Measurements from ENCODE around the gene YTHDF1. TPM values are rescaled to one million over a fixed set of nuclear protein-coding genes. Genes with fewer than 3 reads are reported as not detected.
"Not testable (repeated sequence)": the region's sequence is repeated elsewhere in the genome, so short reads cannot be mapped to it uniquely, and the experiment has no call there.

The YTHDF1 gene
- total and polyA plus RNA-seq, 2 donors from 2014 or later, result 21.9 to 43.1 TPM

DNA sequence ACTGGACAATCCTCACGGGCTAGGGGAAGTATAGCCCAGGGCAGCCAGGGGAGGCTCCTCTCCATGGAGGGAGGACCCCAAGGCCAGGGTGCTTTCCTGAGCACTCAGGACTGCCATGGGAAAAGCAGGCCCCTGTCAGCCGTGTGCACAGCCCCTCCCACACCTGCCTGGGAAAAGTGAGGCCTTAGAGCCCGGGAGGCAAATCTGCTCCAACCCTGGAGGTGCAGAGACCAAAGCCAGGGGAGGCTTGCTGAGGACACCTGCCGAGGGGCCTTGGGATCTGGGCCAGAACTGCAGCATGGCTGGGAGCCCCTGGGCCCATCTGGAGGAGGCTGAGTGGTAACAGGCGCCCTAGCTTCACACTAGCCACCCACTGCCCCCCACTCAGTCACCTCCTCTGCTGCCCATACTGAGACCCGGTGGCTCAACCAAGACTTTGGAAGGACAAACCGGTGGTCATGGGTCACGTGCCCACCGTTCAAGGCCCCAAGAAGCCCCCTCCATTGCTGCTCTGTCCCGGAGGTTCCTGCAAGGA, 55.2 kb downstream of the YTHDF1 start:
- intact Hi-C loops (cut with DNase I), result no loop called here
- no peak overlapping the region for H3K4me3 ChIP-seq (ENCODE audit: low read length in 3 of 3)
- H3K36me3 ChIP-seq (ENCODE audit: control insufficient read depth in 2 of 3, insufficient read depth in 3 of 3, low read length in 3 of 3), result no peaks in the 10 kb centered on the region
- no peaks in the 10 kb centered on the region for H3K4me1 ChIP-seq (ENCODE audit: control insufficient read depth in 2 of 3, insufficient read depth in 2 of 3, low read depth in 1 of 3, low read length in 3 of 3)
- H3K9ac ChIP-seq (ENCODE audit: low read length in 3 of 3), result no peak overlapping the region
- H3K9me3 ChIP-seq (ENCODE audit: control insufficient read depth in 2 of 3, insufficient read depth in 1 of 3, low read length in 3 of 3), result no peaks in the 10 kb centered on the region
- TF ChIP-seq, protein P1, sequence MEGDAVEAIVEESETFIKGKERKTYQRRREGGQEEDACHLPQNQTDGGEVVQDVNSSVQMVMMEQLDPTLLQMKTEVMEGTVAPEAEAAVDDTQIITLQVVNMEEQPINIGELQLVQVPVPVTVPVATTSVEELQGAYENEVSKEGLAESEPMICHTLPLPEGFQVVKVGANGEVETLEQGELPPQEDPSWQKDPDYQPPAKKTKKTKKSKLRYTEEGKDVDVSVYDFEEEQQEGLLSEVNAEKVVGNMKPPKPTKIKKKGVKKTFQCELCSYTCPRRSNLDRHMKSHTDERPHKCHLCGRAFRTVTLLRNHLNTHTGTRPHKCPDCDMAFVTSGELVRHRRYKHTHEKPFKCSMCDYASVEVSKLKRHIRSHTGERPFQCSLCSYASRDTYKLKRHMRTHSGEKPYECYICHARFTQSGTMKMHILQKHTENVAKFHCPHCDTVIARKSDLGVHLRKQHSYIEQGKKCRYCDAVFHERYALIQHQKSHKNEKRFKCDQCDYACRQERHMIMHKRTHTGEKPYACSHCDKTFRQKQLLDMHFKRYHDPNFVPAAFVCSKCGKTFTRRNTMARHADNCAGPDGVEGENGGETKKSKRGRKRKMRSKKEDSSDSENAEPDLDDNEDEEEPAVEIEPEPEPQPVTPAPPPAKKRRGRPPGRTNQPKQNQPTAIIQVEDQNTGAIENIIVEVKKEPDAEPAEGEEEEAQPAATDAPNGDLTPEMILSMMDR (IDR thresholded peaks at IDR 0.05; ENCODE audit: borderline replicate concordance, extremely low read depth, insufficient read depth), result no peak
- DNase-seq (peak in 2 of 5 donors; percentile 9 to 49), FAIRE-seq (no peak)
- no peak overlapping the region for H3K27ac ChIP-seq (ENCODE audit: low read depth in 2 of 2, low read length in 2 of 2)
- no peaks in the 10 kb centered on the region for H3K27me3 ChIP-seq (ENCODE audit: control insufficient read depth, insufficient read depth, low read length)

DNA sequence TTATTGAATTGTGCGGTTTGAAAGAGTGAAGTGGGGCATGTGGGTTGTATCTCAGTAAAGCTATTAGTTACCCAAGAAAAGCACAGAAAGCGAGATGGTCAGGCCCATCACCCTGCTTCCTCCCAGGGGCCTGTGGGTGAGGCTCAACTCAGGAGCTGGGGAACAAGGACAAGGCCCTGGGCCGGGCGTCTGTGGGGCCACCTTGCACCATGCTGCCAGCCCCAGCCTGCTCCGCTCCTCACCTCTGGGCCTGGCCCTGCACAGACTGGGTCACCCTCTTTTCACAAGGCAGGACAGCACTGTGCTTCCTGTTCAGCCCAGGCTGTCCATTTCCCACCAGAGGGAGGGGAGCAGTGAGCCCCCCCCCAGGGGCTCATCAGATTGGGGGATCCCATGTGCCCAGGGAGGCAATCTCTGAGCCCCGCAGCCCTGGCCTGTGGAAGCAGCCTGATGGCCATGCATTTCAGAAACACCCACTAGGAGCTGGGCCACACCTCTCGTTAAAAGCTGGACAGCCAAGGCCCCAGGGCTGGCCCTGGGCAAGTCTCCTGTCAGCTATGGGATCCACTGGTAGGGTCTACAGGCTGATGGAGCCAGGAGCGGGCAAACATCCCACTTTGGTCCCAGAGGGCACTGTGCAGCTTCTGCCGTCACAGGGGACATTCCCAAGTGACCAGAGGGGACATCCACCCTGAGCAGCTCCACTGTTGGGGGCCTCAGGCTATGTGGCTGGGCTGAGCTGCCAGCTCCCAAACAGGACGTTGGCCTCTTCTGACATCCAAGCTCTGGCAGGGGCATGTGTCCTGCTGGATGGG, 55.9 kb downstream of the YTHDF1 start:
- intact Hi-C loops (cut with DNase I), result no loop called here

DNA sequence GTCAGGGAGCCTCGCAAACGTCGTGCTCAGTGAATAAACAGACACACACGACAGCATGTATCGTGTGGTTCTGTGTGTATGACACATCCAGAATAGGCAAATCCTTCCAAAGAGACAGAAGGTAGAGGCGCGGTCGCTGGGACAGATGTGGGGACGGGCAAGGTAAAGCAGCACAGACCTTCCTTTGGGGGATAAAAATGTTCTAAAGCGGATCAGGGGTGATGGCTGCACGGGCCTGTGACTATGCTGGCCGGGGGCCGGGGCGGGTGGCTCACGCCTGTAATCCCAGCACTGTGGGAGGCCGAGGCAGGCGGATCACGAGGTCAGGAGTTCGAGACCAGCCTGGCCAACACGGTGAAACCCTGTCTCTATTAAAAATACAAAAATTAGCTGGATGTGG, 56.7 kb downstream of the YTHDF1 start:
- H3K27me3 ChIP-seq (ENCODE audit: control insufficient read depth, insufficient read depth, low read length); FAIRE-seq; intact Hi-C loops (cut with DNase I): not testable (repeated sequence)

More for the DNA sequence above, 55.9 kb downstream of the YTHDF1 start:
- Histone ChIP-seq H3K9ac (ENCODE audit: low read length in 3 of 3) (no peak overlapping the region), H3K9me3 (ENCODE audit: control insufficient read depth in 2 of 3, insufficient read depth in 1 of 3, low read length in 3 of 3) (no peaks in the 10 kb centered on the region), H3K27ac (ENCODE audit: low read depth in 2 of 2, low read length in 2 of 2) (no peak overlapping the region), H3K36me3 (ENCODE audit: control insufficient read depth in 2 of 3, insufficient read depth in 3 of 3, low read length in 3 of 3) (no peaks in the 10 kb centered on the region), H3K4me3 (ENCODE audit: low read length in 3 of 3) (no peak overlapping the region), H3K27me3 (ENCODE audit: control insufficient read depth, insufficient read depth, low read length) (no peaks in the 10 kb centered on the region), H3K4me1 (ENCODE audit: control insufficient read depth in 2 of 3, insufficient read depth in 2 of 3, low read depth in 1 of 3, low read length in 3 of 3) (no peaks in the 10 kb centered on the region)
- peak in 2 of 5 donors; percentile 10 to 43 for DNase-seq
- TF ChIP-seq, protein P1 (IDR thresholded peaks at IDR 0.05; ENCODE audit: borderline replicate concordance, extremely low read depth, insufficient read depth), result no peak
- no peak for FAIRE-seq

GRCh38 chr20:63158845-63159244, 57.1 kb downstream of the YTHDF1 start:
- TF ChIP-seq, protein P1 (IDR thresholded peaks at IDR 0.05; ENCODE audit: borderline replicate concordance, extremely low read depth, insufficient read depth), result no peak
- Histone ChIP-seq H3K27me3 (ENCODE audit: control insufficient read depth, insufficient read depth, low read length) (no peaks in the 10 kb centered on the region), H3K9ac (ENCODE audit: low read length in 3 of 3) (no peak overlapping the region), H3K4me3 (ENCODE audit: low read length in 3 of 3) (no peak overlapping the region), H3K36me3 (ENCODE audit: control insufficient read depth in 2 of 3, insufficient read depth in 3 of 3, low read length in 3 of 3) (no peaks in the 10 kb centered on the region), H3K4me1 (ENCODE audit: control insufficient read depth in 2 of 3, insufficient read depth in 2 of 3, low read depth in 1 of 3, low read length in 3 of 3) (no peaks in the 10 kb centered on the region), H3K9me3 (ENCODE audit: control insufficient read depth in 2 of 3, insufficient read depth in 1 of 3, low read length in 3 of 3) (no peaks in the 10 kb centered on the region), H3K27ac (ENCODE audit: low read depth in 2 of 2, low read length in 2 of 2) (no peak overlapping the region)
- FAIRE-seq (no peak), DNase-seq (peak in 1 of 5 donors; percentile 39)
- intact Hi-C loops (cut with DNase I), result no loop called here

More for the DNA sequence above, 56.7 kb downstream of the YTHDF1 start:
- H3K9me3 ChIP-seq (ENCODE audit: control insufficient read depth in 2 of 3, insufficient read depth in 1 of 3, low read length in 3 of 3); H3K4me3 ChIP-seq (ENCODE audit: low read length in 3 of 3); H3K27ac ChIP-seq (ENCODE audit: low read depth in 2 of 2, low read length in 2 of 2); H3K4me1 ChIP-seq (ENCODE audit: control insufficient read depth in 2 of 3, insufficient read depth in 2 of 3, low read depth in 1 of 3, low read length in 3 of 3); H3K9ac ChIP-seq (ENCODE audit: low read length in 3 of 3); H3K36me3 ChIP-seq (ENCODE audit: control insufficient read depth in 2 of 3, insufficient read depth in 3 of 3, low read length in 3 of 3): not testable (repeated sequence)
- DNase-seq, result peak in 2 of 5 donors; percentile 5 to 25
